Measurements from ENCODE around the gene SMYD3.
"Not testable (repeated sequence)": the region's sequence is repeated elsewhere in the genome, so short reads cannot be mapped to it uniquely, and the experiment has no call there.

SMYD3 gene

DNA sequence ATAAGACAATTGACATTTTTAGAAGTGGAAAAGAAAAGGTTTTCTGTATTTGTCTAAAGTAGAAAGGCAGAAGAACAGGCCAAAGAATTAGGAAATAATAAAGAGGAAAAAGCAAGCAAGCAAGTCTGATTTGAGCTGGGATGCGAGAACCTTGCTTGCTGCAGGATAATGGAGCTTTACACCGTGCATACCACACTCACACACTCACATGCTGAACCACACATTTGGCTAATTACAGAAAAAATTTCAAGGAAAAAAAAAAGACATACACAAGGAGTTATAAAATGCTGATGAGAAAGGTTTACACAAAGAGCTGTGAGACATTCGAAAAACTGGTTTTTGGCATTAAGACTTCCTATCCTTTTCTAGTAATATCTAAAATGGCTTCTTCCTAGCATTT lies 758.4 kb downstream of the SMYD3 start:
- H3K27me3 ChIP-seq: no peaks in the 10 kb centered on the region
- peaks cover 12% of the 10 kb centered on the region for H3K4me1 ChIP-seq
- H3K4me3 ChIP-seq (ENCODE audit: low read depth, low read length): no peak overlapping the region
- H3K36me3 ChIP-seq: peaks cover 38% of the 10 kb centered on the region
- H3K9me3 ChIP-seq: no peaks in the 10 kb centered on the region; the same call in 1 of the 2 replicates
- no peak for DNase-seq
- TF ChIP-seq CTCF (IDR thresholded peaks at IDR 0.05; ENCODE audit: low read depth, low read length): no peak

- Histone ChIP-seq H3K4me3 (ENCODE audit: low read depth, low read length) (no peak overlapping the region), H3K27me3 (no peaks in the 10 kb centered on the region), H3K4me1 (peaks cover 9% of the 10 kb centered on the region), H3K36me3 (peaks cover 42% of the 10 kb centered on the region), H3K9me3 (no peaks in the 10 kb centered on the region; the same call in 1 of the 2 replicates)
- no peak for TF ChIP-seq CTCF (IDR thresholded peaks at IDR 0.05; ENCODE audit: low read depth, low read length)
- no peak for DNase-seq
These were observed 758.8 kb downstream of the SMYD3 start for GRCh38 chr1:245748240-245748639.

- no peaks in the 10 kb centered on the region for H3K4me1 ChIP-seq
- no peak for DNase-seq
These were observed 764.2 kb downstream of the SMYD3 start for GRCh38 chr1:245742896-245743295.

DNA sequence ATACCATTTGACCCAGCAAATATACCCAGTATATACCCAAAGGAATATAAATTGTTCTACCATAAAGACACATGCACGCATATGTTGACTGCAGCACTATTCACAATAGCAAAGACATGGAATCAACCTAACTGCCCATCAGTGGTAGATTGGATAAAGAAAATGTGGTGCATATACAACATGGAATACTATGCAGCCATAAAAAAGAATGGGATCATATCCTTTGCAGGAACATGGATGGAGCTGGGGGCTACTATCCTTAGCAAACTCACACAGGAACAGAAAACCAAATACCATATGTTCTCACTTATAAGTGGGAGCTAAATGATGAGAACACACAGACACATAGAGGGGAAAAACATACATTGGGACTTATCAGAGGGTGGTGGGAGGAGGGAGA lies 766.7 kb downstream of the SMYD3 start:
- H3K36me3 ChIP-seq: peaks cover 17% of the 10 kb centered on the region
- not testable (repeated sequence) for H3K27me3 ChIP-seq; DNase-seq; H3K4me3 ChIP-seq (ENCODE audit: low read depth, low read length); H3K9me3 ChIP-seq; H3K4me1 ChIP-seq

More at GRCh38 chr1:245742896-245743295, 764.2 kb downstream of the SMYD3 start:
- TF ChIP-seq CTCF (IDR thresholded peaks at IDR 0.05; ENCODE audit: low read depth, low read length): no peak
- H3K27me3 ChIP-seq: no peaks in the 10 kb centered on the region
- H3K4me3 ChIP-seq (ENCODE audit: low read depth, low read length): no peak overlapping the region
- H3K9me3 ChIP-seq: no peaks in the 10 kb centered on the region; the same call in 1 of the 2 replicates
- H3K36me3 ChIP-seq: peaks cover 28% of the 10 kb centered on the region

- no peaks in the 10 kb centered on the region for H3K9me3 ChIP-seq
- no peak overlapping the region for H3K4me3 ChIP-seq (ENCODE audit: low read depth, low read length)
- H3K4me1 ChIP-seq: no peaks in the 10 kb centered on the region
- no peak for DNase-seq
- H3K36me3 ChIP-seq: no peaks in the 10 kb centered on the region
- TF ChIP-seq CTCF (IDR thresholded peaks at IDR 0.05; ENCODE audit: low read depth, low read length): no peak
- H3K27me3 ChIP-seq: no peaks in the 10 kb centered on the region
These were observed 776.3 kb downstream of the SMYD3 start for GRCh38 chr1:245730801-245731200.

DNA sequence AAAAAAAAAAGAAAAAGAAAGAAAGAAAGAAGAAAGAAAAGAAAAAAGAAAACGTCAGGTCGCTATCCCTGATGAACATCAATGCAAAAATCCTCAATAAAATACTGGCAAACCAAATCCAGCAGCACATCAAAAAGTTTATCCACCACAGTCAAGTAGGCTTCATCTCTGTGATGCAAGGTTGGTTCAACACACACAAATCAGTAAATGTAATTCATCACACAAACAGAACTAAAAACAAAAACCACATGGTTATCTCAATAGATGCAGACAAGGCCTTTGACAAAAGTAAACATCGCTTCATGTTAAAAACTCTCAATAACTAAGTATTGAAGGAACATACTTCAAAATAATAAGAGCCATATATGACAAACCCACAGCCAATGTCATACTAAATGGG lies 779.0 kb downstream of the SMYD3 start:
- H3K36me3 ChIP-seq; DNase-seq; H3K9me3 ChIP-seq; H3K4me1 ChIP-seq; H3K27me3 ChIP-seq; H3K4me3 ChIP-seq (ENCODE audit: low read depth, low read length): not testable (repeated sequence)

GRCh38 chr1:245721488-245721887 lies 785.6 kb downstream of the SMYD3 start:
- no peaks in the 10 kb centered on the region; the same call in 1 of the 2 replicates for H3K4me1 ChIP-seq
- H3K9me3 ChIP-seq: no peaks in the 10 kb centered on the region
- H3K36me3 ChIP-seq: no peaks in the 10 kb centered on the region; the same call in 1 of the 2 replicates
- TF ChIP-seq CTCF (IDR thresholded peaks at IDR 0.05; ENCODE audit: low read depth, low read length): no peak
- no peak overlapping the region for H3K4me3 ChIP-seq (ENCODE audit: low read depth, low read length)
- DNase-seq: no peak
- H3K27me3 ChIP-seq: no peaks in the 10 kb centered on the region
